Aorta (tissue), 5 donors: ENCODE data around the gene ACOX3. TPM values are rescaled to one million over a fixed set of nuclear protein-coding genes. Genes with fewer than 3 reads are reported as not detected.
A peak's percentile ranks its signal among the peaks of the same experiment; 100 is the strongest.

ENCODE experiments used
- ATAC-seq: fragments of 200-7000 bp; cut with Tn5 transposase; one replicate; pipeline ENCODE4 v1.9.1; 2022; ENCODE audit warnings: moderate library complexity; ENCODE audit not compliant: low FRiP score
- DNase-seq, 2 donors: peaks; one replicate each; pipeline ENCODE4 v3.0.0-alpha.2; 2020
- H3K27ac ChIP-seq, 2 donors: one replicate each; pipeline ENCODE4 v1.5.1; 2013; ENCODE audit warnings: low read length in 2 of 2, mild to moderate bottlenecking in 2 of 2, moderate library complexity in 2 of 2, control low read depth in 1 of 2, inconsistent platforms in 1 of 2, low read depth in 1 of 2
- H3K27me3 ChIP-seq, 2 donors: one replicate each; pipeline ENCODE4 v1.6.1; 2013; ENCODE audit warnings: control low read depth in 1 of 2, low read length in 1 of 2, mild to moderate bottlenecking in 1 of 2, moderate library complexity in 1 of 2; ENCODE audit not compliant: insufficient read depth in 2 of 2, control insufficient read depth in 1 of 2
- H3K36me3 ChIP-seq, 2 donors: one replicate each; pipeline ENCODE4 v1.6.1; 2013; ENCODE audit warnings: control low read depth in 1 of 2, low read length in 1 of 2, mild to moderate bottlenecking in 1 of 2; ENCODE audit not compliant: insufficient read depth in 2 of 2, control insufficient read depth in 1 of 2
- H3K4me1 ChIP-seq, 2 donors: one replicate each; pipeline ENCODE4 v1.6.1; 2013; ENCODE audit warnings: low read length in 2 of 2, control low read depth in 1 of 2, mild to moderate bottlenecking in 1 of 2, moderate library complexity in 1 of 2; ENCODE audit not compliant: insufficient read depth in 2 of 2, control insufficient read depth in 1 of 2
- H3K4me3 ChIP-seq, 2 donors: one replicate each; pipeline ENCODE4 v1.5.1; 2013; ENCODE audit warnings: low read length in 2 of 2, control low read depth in 1 of 2, mild to moderate bottlenecking in 1 of 2
- H3K9me3 ChIP-seq: one replicate; pipeline ENCODE4 v1.6.1; 2013; ENCODE audit warnings: mild to moderate bottlenecking, low read length; ENCODE audit not compliant: control insufficient read depth
- WGBS, 2 donors: extraction: QIAGEN DNeasy Blood & Tissue Kit; methylation state at CpG; one replicate each; pipeline ENCODE4 v1.1.7; 2013; 5-methylcytosine and 5-hydroxymethylcytosine counted together
- intact Hi-C, 2 donors: fragments of 100-400 bp; cut with DNase I; formaldehyde crosslinking; loops; one replicate each; pipeline versions ENCODE4 v1.14.2 to v1.15.0; 2022
- polyA plus RNA-seq, 2 donors: library from polyadenylated mRNA; stranded (reverse); fragments of 200-250 nt; gene quantifications; one replicate each; pipeline ENCODE4 v1.2.3, GENCODE V29; 2013
- total RNA-seq, 2 donors: library from RNA; stranded (reverse); fragmentation: NEBNext Ultra II Directional; extraction: Animal tissue kit (Norgen Biotek cat#: 25700); gene quantifications; one replicate each; pipeline ENCODE4 v1.2.1, GENCODE V29; 2021
- donor health status: healthy with polysubstance abuse.
- donor health status: Bipolar disorder and iron deficiency.
- donor health status: DM: no; HTN: no; CAD: no.
- donor health status: DM: no; HTN: no; CAD: no.
- donor health status: DM: yes; HTN: yes; CAD: no.

The ACOX3 gene
- total and polyA plus RNA-seq, 4 donors, result 26.3 to 43.7 (median 35.6) TPM

- H3K27ac ChIP-seq, result no peak overlapping the region
- DNase-seq, result peak; percentile 22 to 41
Measured at GRCh38 chr4:8318509-8318908, 122.0 kb downstream of the ACOX3 start.

GRCh38 chr4:8317474-8317873 lies 123.0 kb downstream of the ACOX3 start:
- no peaks in the 10 kb centered on the region for H3K36me3 ChIP-seq

More at GRCh38 chr4:8318509-8318908, 122.0 kb downstream of the ACOX3 start:
- Histone ChIP-seq H3K4me3 (no peak overlapping the region), H3K4me1 (no peaks in the 10 kb centered on the region), H3K27me3 (no peaks in the 10 kb centered on the region), H3K36me3 (no peaks in the 10 kb centered on the region), H3K9me3 (no peaks in the 10 kb centered on the region)
- WGBS, 2 donors, result 94% methylated on average over 7 of the region's 7 CpGs
- ATAC-seq, result no peak
- intact Hi-C loops, result loop anchor here in 1 of 2 donors (5.0 kb wide), 1 partner anchor 41 kb away; no protein-coding TSS in a partner anchor

GRCh38 chr4:8316911-8317351 lies 123.6 kb downstream of the ACOX3 start:
- ATAC-seq (no peak), DNase-seq (peak; percentile 34 to 68)
- no peak overlapping the region for H3K4me3 ChIP-seq
- no peaks in the 10 kb centered on the region for H3K4me1 ChIP-seq
- no peak overlapping the region for H3K27ac ChIP-seq
- H3K36me3 ChIP-seq, result no peaks in the 10 kb centered on the region
- intact Hi-C loops, result loop anchor here in 1 of 2 donors (5.0 kb wide), 1 partner anchor 40 kb away; no protein-coding TSS in a partner anchor
- H3K9me3 ChIP-seq, result no peaks in the 10 kb centered on the region
- 89 to 93% methylated on average over 15 of the region's 15 CpGs for WGBS, 2 donors
- H3K27me3 ChIP-seq, result no peaks in the 10 kb centered on the region

More at GRCh38 chr4:8317474-8317873, 123.0 kb downstream of the ACOX3 start:
- no peak overlapping the region for H3K27ac ChIP-seq
- intact Hi-C loops, result loop anchor here in 1 of 2 donors (5.0 kb wide), 1 partner anchor 40 kb away; no protein-coding TSS in a partner anchor
- DNase-seq, result no peak
- no peak for ATAC-seq
- no peaks in the 10 kb centered on the region for H3K27me3 ChIP-seq
- 77 to 78% methylated on average over 6 of the region's 6 CpGs for WGBS, 2 donors
- H3K4me3 ChIP-seq, result no peak overlapping the region
- no peaks in the 10 kb centered on the region for H3K9me3 ChIP-seq
- no peaks in the 10 kb centered on the region for H3K4me1 ChIP-seq

Other genes starting within 250 kb of the ACOX3 start
- gene SH3TC1, start 241.4 kb downstream of the ACOX3 start, total RNA-seq, result 10 to 100 TPM; 34.4 to 58.9 TPM
- 1 to 10 TPM; 3.4 to 9.0 TPM for gene SH3TC1, start 241.4 kb downstream of the ACOX3 start, polyA plus RNA-seq
- 100 to 1,000 TPM in 1 of 2 donors, 10 to 100 TPM in 1; 31.8 to 129 TPM for gene HTRA3, start 171.0 kb downstream of the ACOX3 start, total RNA-seq
- 1 to 10 TPM; 1.1 to 5.2 TPM for gene HTRA3, start 171.0 kb downstream of the ACOX3 start, polyA plus RNA-seq
- gene TRMT44, start 54 bp upstream of the ACOX3 start, total RNA-seq, result 10 to 100 TPM; 18.1 to 23.1 TPM
- 10 to 100 TPM in 1 of 2 donors, 1 to 10 TPM in 1; 6.1 to 10.3 TPM for gene TRMT44, start 54 bp upstream of the ACOX3 start, polyA plus RNA-seq
- under 1 TPM in 1 of 2 donors, not detected in 1; 0.48 TPM for gene GPR78, start 139.7 kb upstream of the ACOX3 start, total RNA-seq
- not detected for gene GPR78, start 139.7 kb upstream of the ACOX3 start, polyA plus RNA-seq
- 1 to 10 TPM; 3.8 to 10.0 TPM for gene CPZ, start 152.0 kb upstream of the ACOX3 start, total RNA-seq
- gene CPZ, start 152.0 kb upstream of the ACOX3 start, polyA plus RNA-seq, result under 1 TPM; 0.13 to 0.82 TPM